Skeletal muscle cell (primary cell): ENCODE results near the gene FRMD4A.

Experiments
- DNase-seq: peaks from one replicate; pipeline ENCODE4 v3.0.0-alpha.2; 2010; ENCODE audit warnings: low read depth
- H3K4me3 ChIP-seq: 2 replicates; pipeline ENCODE4 v1.5.1; 2011; ENCODE audit warnings: low read depth, mild to moderate bottlenecking, control low read depth, low read length, moderate library complexity

The FRMD4A gene

GRCh38 chr10:13672548-13672947 is 658.2 kb downstream of the FRMD4A start:
- H3K4me3 ChIP-seq = no peak overlapping the region
- DNase-seq = no peak

GRCh38 chr10:13671904-13672303 is 658.8 kb downstream of the FRMD4A start:
- no peak overlapping the region for H3K4me3 ChIP-seq
- no peak for DNase-seq

- no peak for DNase-seq
- H3K4me3 ChIP-seq = no peak overlapping the region
These were observed 660.4 kb downstream of the FRMD4A start for GRCh38 chr10:13670311-13670710.

GRCh38 chr10:13669901-13670300 is 660.8 kb downstream of the FRMD4A start:
- H3K4me3 ChIP-seq = no peak overlapping the region
- DNase-seq = no peak

- no peak overlapping the region for H3K4me3 ChIP-seq
- DNase-seq = no peak
These were observed 661.4 kb downstream of the FRMD4A start for GRCh38 chr10:13669182-13669855.

GRCh38 chr10:13668126-13668525 is 662.6 kb downstream of the FRMD4A start:
- no peak for DNase-seq
- H3K4me3 ChIP-seq = no peak overlapping the region

GRCh38 chr10:13665516-13666262 is 665.0 kb downstream of the FRMD4A start:
- H3K4me3 ChIP-seq = no peak overlapping the region
- DNase-seq = no peak

GRCh38 chr10:13661256-13661655 is 669.5 kb downstream of the FRMD4A start:
- DNase-seq = no peak
- H3K4me3 ChIP-seq = no peak overlapping the region

GRCh38 chr10:13660551-13660920 is 670.2 kb downstream of the FRMD4A start:
- H3K4me3 ChIP-seq = no peak overlapping the region
- no peak for DNase-seq

GRCh38 chr10:13659887-13660550 is 670.7 kb downstream of the FRMD4A start:
- H3K4me3 ChIP-seq = no peak overlapping the region

GRCh38 chr10:13658871-13659685 is 671.6 kb downstream of the FRMD4A start:
- H3K4me3 ChIP-seq = no peak overlapping the region
- DNase-seq = no peak

More at GRCh38 chr10:13659887-13660550, 670.7 kb downstream of the FRMD4A start:
- DNase-seq = no peak

- DNase-seq = no peak
- no peak overlapping the region for H3K4me3 ChIP-seq
These were observed 672.5 kb downstream of the FRMD4A start for GRCh38 chr10:13658264-13658663.

- no peak overlapping the region for H3K4me3 ChIP-seq
- DNase-seq = no peak
These were observed 673.5 kb downstream of the FRMD4A start for GRCh38 chr10:13657101-13657680.

- DNase-seq = no peak
- H3K4me3 ChIP-seq = no peak overlapping the region
These were observed 674.2 kb downstream of the FRMD4A start for GRCh38 chr10:13656337-13657100.

GRCh38 chr10:13654846-13655245 is 675.9 kb downstream of the FRMD4A start:
- no peak for DNase-seq
- no peak overlapping the region for H3K4me3 ChIP-seq

- DNase-seq = no peak
- H3K4me3 ChIP-seq = no peak overlapping the region
These were observed 676.5 kb downstream of the FRMD4A start for GRCh38 chr10:13654118-13654830.

- H3K4me3 ChIP-seq = no peak overlapping the region
- no peak for DNase-seq
These were observed 677.9 kb downstream of the FRMD4A start for GRCh38 chr10:13652860-13653259.
